Uterus (tissue), 4 donors: ENCODE measurements around the gene DMBT1. TPM values are rescaled to one million over a fixed set of nuclear protein-coding genes. Genes with fewer than 3 reads are reported as not detected.

Experiments
- DNase-seq, 2 donors: peaks; one replicate each; pipeline ENCODE4 v3.0.0-alpha.2; 2019 to 2020
- H3K27ac ChIP-seq, 2 donors: fragments of 200-600 bp; sonication (generic); 1 replicate in 1 of 2; 2 replicates in 1 of 2; pipeline ENCODE4 v1.5.1; 2016 to 2018
- H3K27me3 ChIP-seq, 2 donors: fragments of 200-600 bp; sonication (generic); one replicate each; pipeline ENCODE4 v1.5.1; 2018 to 2019; ENCODE audit warnings: control low read depth in 1 of 2
- H3K36me3 ChIP-seq, 2 donors: fragments of 200-600 bp; sonication (generic); one replicate each; pipeline ENCODE4 v1.5.1; 2019; ENCODE audit warnings: control low read depth in 1 of 2
- H3K4me1 ChIP-seq, 2 donors: fragments of 200-600 bp; sonication (generic); one replicate each; pipeline ENCODE4 v1.5.1; 2018 to 2019; ENCODE audit warnings: control low read depth in 1 of 2
- H3K4me3 ChIP-seq, 2 donors: fragments of 200-600 bp; sonication (generic); 1 replicate in 1 of 2; 2 replicates in 1 of 2; pipeline ENCODE4 v1.5.1; 2018 to 2019; ENCODE audit warnings: mild to moderate bottlenecking in 1 of 2
- H3K9me3 ChIP-seq, 2 donors: fragments of 200-600 bp; sonication (generic); one replicate each; pipeline ENCODE4 v1.5.1; 2019; ENCODE audit warnings: control low read depth in 1 of 2
- POLR2A ChIP-seq, 2 donors: fragments of 450-650 bp; IDR thresholded peaks; one replicate each; pipeline ENCODE4 v1.6.1; 2016; ENCODE audit warnings: antibody characterized with exemption in 2 of 2, mild to moderate bottlenecking in 1 of 2, moderate library complexity in 1 of 2
- intact Hi-C: fragments of 100-400 bp; cut with DNase I; formaldehyde crosslinking; loops from one replicate; pipeline ENCODE4 v1.15.1; 2023; ENCODE audit warnings: low total_unique reads
- total RNA-seq, 4 donors: library from RNA; depleted of rRNA in 3 of 4; stranded (reverse); fragments of >200 nt in 3 of 4; gene quantifications; one replicate each; pipeline versions ENCODE4 v1.1.0 to v1.2.4, GENCODE V29; 2014 to 2023
- TF ChIP-seq, protein P1 (sequence below), 4 experiments: fragments of 200-600 bp in 2 of 4; fragments of 450-650 bp in 2 of 4; sonication (generic) in 2 of 4; IDR thresholded peaks; one replicate each; pipeline ENCODE4 v1.5.1; 2016 to 2019; ENCODE audit warnings: antibody characterized with exemption in 4 of 4, mild to moderate bottlenecking in 2 of 4, moderate library complexity in 1 of 4
- donor health status: DM: yes; HTN: yes; CAD: no.

The DMBT1 gene
- total RNA-seq, 4 donors from 2014 or later: under 0.01 to 0.21 (median 0.15) TPM; not detected in 1

DNA sequence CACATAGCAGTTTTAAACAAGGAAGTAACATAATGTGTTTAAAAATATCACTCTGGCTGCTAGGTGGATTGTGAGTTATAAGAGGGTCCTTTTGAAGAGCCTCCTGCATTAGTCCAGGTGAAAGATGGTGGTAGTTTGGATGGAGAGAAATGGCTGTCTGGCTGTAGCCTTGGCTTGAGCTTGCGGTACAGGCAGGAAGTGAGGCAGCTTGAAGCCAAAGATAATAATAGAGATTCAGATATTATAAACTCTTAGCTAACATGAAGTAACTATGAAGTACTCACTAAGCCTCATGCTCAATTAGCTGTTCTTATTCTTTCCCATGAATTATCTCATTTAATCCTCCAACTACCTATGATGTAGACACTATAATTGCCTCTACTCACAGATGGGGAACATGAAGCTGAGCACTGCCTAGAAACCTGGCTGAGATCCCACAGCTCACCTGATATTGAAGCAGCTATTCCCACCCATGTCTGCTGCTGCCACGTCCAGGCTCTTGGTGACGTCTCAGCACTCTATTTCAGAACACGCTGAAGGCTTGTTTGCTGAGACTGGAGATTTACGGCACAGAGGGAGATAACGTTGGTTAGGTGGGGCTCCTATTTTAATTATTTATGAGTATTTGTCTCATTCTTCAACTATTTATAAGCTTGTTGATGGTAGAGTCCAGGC is 128.7 kb downstream of the DMBT1 start:
- no peak overlapping the region for H3K4me3 ChIP-seq
- H3K27me3 ChIP-seq: no peaks in the 10 kb centered on the region
- H3K36me3 ChIP-seq: no peaks in the 10 kb centered on the region
- DNase-seq: no peak
- no peaks in the 10 kb centered on the region for H3K4me1 ChIP-seq
- H3K9me3 ChIP-seq: no peaks in the 10 kb centered on the region
- intact Hi-C loops: no loop called here
- TF ChIP-seq, protein P1, sequence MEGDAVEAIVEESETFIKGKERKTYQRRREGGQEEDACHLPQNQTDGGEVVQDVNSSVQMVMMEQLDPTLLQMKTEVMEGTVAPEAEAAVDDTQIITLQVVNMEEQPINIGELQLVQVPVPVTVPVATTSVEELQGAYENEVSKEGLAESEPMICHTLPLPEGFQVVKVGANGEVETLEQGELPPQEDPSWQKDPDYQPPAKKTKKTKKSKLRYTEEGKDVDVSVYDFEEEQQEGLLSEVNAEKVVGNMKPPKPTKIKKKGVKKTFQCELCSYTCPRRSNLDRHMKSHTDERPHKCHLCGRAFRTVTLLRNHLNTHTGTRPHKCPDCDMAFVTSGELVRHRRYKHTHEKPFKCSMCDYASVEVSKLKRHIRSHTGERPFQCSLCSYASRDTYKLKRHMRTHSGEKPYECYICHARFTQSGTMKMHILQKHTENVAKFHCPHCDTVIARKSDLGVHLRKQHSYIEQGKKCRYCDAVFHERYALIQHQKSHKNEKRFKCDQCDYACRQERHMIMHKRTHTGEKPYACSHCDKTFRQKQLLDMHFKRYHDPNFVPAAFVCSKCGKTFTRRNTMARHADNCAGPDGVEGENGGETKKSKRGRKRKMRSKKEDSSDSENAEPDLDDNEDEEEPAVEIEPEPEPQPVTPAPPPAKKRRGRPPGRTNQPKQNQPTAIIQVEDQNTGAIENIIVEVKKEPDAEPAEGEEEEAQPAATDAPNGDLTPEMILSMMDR (IDR thresholded peaks at IDR 0.05): no peak
- no peak for TF ChIP-seq POLR2A (IDR thresholded peaks at IDR 0.05)
- no peak overlapping the region for H3K27ac ChIP-seq

DNA sequence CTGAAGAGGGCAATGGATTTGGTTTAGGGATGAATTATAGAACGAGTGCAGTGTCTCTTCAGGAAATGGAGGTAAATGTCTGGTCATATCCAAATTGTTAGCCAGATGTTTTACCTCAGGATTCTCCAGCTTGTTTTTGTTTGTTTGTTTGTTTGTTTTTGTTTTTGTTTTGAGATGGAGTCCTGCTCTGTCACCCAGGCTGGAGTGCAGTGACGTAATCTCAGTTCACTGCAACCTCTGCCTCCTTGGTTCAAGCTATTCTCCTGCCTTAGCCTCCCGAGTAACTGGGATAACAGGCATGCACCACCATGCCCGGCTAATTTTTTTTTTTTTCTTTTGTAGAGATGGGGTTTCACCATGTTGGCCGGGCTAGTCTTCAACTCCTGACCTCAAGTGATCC is 132.2 kb downstream of the DMBT1 start:
- Histone ChIP-seq H3K36me3 (no peaks in the 10 kb centered on the region), H3K9me3 (no peaks in the 10 kb centered on the region), H3K27me3 (no peaks in the 10 kb centered on the region), H3K4me3 (no peak overlapping the region), H3K27ac (no peak overlapping the region), H3K4me1 (no peaks in the 10 kb centered on the region)
- TF ChIP-seq, protein P1 (IDR thresholded peaks at IDR 0.05): no peak
- TF ChIP-seq POLR2A (IDR thresholded peaks at IDR 0.05): no peak
- no peak for DNase-seq
- intact Hi-C loops: no loop called here

Other genes starting within 250 kb of the DMBT1 start
- 10 to 100 TPM in 3 of 4 donors, 1 to 10 TPM in 1; 9.2 to 54.1 (median 29.0) TPM for gene PLEKHA1, start 186.0 kb upstream of the DMBT1 start, total RNA-seq
- not detected for gene ARMS2, start 106.1 kb upstream of the DMBT1 start, total RNA-seq
- gene HTRA1, start 99.2 kb upstream of the DMBT1 start, total RNA-seq: 100 to 1,000 TPM in 3 of 4 donors, 10 to 100 TPM in 1; 98.3 to 153 (median 142) TPM
- not detected for gene C10orf120, start 139.1 kb downstream of the DMBT1 start, total RNA-seq